Measurements from ENCODE around the gene KRTAP10-2.
"Not testable (repeated sequence)": the region's sequence is repeated elsewhere in the genome, so short reads cannot be mapped to it uniquely, and the experiment has no call there.

KRTAP10-2 gene

GRCh38 chr21:44583089-44583799 is 31.9 kb upstream of the KRTAP10-2 start:
- no peak for DNase-seq (ENCODE audit: low read depth in 2 of 2)

GRCh38 chr21:44582055-44582454 is 30.8 kb upstream of the KRTAP10-2 start:
- no peak for DNase-seq (ENCODE audit: low read depth in 2 of 2)

- DNase-seq (ENCODE audit: low read depth in 2 of 2) = no peak
Measured at GRCh38 chr21:44581158-44581557, 29.9 kb upstream of the KRTAP10-2 start.

GRCh38 chr21:44580231-44580821 is 29.0 kb upstream of the KRTAP10-2 start, which contains the start of gene KRTAP10-5:
Gene KRTAP10-5 (minus strand): TSS chr21:44580604. CDS start chr21:44580578, 26 bp downstream.
- DNase-seq (ENCODE audit: low read depth in 2 of 2) = not testable (repeated sequence)

GRCh38 chr21:44579833-44580144 is 28.5 kb upstream of the KRTAP10-2 start:
- no peak for DNase-seq (ENCODE audit: low read depth in 2 of 2)

- DNase-seq (ENCODE audit: low read depth in 2 of 2) = no peak
Measured at GRCh38 chr21:44579056-44579832, 27.9 kb upstream of the KRTAP10-2 start.

- DNase-seq (ENCODE audit: low read depth in 2 of 2) = no peak
Measured at GRCh38 chr21:44578371-44579055, 27.2 kb upstream of the KRTAP10-2 start.

GRCh38 chr21:44576025-44576420 is 24.7 kb upstream of the KRTAP10-2 start:
- DNase-seq (ENCODE audit: low read depth in 2 of 2) = no peak

GRCh38 chr21:44575307-44576024 is 24.2 kb upstream of the KRTAP10-2 start:
- no peak for DNase-seq (ENCODE audit: low read depth in 2 of 2)

- no peak for DNase-seq (ENCODE audit: low read depth in 2 of 2)
Measured at GRCh38 chr21:44574457-44575306, 23.4 kb upstream of the KRTAP10-2 start.

GRCh38 chr21:44573630-44574456 is 22.5 kb upstream of the KRTAP10-2 start, which contains the start of gene KRTAP10-4:
Gene KRTAP10-4 (plus strand): TSS chr21:44573729. CDS start chr21:44573759, 30 bp downstream.
- DNase-seq (ENCODE audit: low read depth in 2 of 2) = not testable (repeated sequence)

- no peak for DNase-seq (ENCODE audit: low read depth in 2 of 2)
Measured at GRCh38 chr21:44572959-44573583, 21.8 kb upstream of the KRTAP10-2 start.

GRCh38 chr21:44571844-44572782 is 20.8 kb upstream of the KRTAP10-2 start:
- DNase-seq (ENCODE audit: low read depth in 2 of 2) = no peak

- DNase-seq (ENCODE audit: low read depth in 2 of 2) = no peak
Measured at GRCh38 chr21:44571296-44571695, 20.0 kb upstream of the KRTAP10-2 start.

- no peak for DNase-seq (ENCODE audit: low read depth in 2 of 2)
Measured at GRCh38 chr21:44569861-44570517, 18.7 kb upstream of the KRTAP10-2 start.

GRCh38 chr21:44568667-44569556 is 17.6 kb upstream of the KRTAP10-2 start:
- no peak for DNase-seq (ENCODE audit: low read depth in 2 of 2)

All from stimulated activated CD8-positive, alpha-beta memory T cell treated with anti-CD3 and anti-CD28 coated beads, Interleukin-2, amount 100 ng/mL, for 48 hours (primary cell).